Nucleus accumbens (tissue), 56 donors: Measurements from ENCODE around the gene USP24.
"Not testable (repeated sequence)": the region's sequence is repeated elsewhere in the genome, so short reads cannot be mapped to it uniquely, and the experiment has no call there.

Experiments used
- DNase-seq, 56 donors: peaks; one replicate each; lab custom pipeline; 2025; lab: John Stamatoyannopoulos, UW

The USP24 gene

DNA sequence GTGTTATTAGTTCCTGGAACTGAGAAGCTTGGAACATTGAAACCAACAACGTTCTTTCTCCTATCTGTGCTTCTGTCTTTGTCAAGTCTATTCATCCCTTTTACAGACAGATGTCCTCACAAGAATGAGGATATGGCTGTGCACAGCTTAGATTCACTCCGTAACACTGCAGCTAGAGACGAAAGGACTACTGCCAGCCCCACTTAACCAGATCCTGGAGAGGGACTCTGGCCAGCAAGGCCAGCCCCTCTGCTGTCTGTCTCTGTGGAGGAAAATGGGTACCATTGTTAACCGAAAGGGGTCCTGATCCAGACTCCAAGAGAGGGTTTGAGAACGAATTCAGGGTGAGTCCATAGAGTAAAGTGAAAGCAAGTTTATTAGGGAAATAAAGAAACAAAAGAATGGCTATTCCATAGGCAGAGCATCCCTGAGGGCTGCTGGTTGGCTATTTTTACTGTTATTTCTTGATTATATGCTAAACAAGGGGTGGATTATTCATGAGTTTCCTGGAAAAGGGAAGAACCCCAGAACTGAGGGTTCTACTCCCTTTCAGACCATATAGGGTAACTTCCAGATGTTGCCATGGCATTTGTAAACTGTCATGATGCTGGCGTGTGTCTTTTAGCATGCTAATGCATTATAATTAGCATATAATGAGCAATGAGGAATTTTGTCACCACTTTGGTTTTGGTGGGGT, 17.4 kb upstream of the USP24 start:
- DNase-seq: no peak

- DNase-seq: no peak
These were observed 16.6 kb upstream of the USP24 start for GRCh38 chr1:55231745-55232144.

DNA sequence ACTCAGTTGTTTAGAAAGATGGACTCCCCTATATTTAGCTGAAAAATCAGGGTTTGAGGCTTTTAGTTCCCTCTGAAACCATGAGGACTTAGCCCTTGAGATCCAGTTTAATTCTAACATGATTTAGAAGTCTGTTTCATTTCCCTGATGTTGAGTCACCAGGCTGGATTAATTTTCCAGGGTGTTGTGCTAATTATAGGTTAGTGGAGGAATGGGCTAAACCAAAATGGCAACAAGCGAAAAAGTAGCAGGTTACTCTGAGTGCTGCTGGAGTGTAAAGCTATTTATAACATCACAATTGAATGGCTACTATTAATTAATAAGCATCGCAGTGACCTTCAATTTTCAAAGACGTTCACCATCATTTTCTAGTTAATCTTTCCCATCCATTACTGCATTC, 15.5 kb upstream of the USP24 start:
- DNase-seq: no peak

- DNase-seq: not testable (repeated sequence)
These were observed 14.6 kb upstream of the USP24 start for GRCh38 chr1:55229726-55230125.

GRCh38 chr1:55225228-55225627, 10.1 kb upstream of the USP24 start:
- no peak for DNase-seq

GRCh38 chr1:55224729-55225128, 9.6 kb upstream of the USP24 start:
- DNase-seq: no peak

- no peak for DNase-seq
These were observed 7.0 kb upstream of the USP24 start for GRCh38 chr1:55222152-55222551.

DNA sequence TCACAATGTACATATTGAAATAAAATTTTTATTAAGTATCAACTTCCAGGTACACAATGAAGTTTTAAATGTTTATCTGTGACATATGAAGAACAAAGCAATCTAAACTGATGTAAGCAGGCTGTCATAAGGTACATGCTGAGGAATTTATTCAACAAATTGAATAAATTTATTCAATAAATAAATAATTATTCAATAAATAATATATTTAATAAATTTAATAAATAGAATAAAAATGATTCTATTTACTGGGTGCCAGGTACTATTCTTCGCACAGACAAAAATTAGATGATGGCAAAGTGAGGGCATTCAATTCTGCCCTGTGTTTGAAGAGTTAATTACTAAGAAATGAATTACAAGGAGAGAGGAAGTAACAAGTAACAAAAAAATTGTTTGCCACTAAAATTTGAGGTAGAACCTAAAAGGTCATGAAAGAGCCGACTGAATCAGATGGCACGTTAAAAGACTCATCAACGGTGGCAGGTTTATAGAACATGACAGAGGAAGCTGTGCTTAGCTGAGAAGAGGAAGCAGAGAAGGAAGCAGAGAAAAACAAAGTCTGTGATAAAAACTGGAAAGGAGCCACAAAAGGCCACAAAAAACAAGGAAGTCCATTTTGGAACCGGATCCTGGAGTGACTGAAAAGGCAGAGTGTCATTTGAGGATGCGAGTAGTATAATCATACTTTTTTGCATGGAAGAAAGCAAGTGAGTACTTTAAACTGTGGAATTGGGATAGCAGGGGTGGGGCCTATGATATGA, 2.2 kb upstream of the USP24 start:
- DNase-seq: peak in 3 of 56 donors; percentile 5 to 7 (median 7)

DNA sequence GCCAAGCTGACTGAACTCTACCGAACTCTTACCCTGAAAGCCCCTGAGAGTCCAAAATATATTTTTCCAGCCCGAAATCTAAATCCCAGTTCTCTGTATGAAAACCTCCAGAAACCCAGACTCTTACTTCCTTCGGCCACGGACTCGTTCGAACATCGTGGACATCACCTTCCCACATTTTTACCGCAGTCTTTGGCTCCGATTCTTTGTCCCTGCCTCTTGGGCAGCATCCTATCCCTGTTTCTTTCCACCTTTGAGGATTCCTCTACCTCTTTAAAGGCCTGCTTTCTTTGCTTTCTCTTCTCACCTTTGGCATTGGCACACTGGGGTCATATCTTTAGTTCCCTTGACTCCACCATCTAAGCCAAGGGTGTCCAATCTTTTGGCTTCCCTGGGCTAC, 932 bp upstream of the USP24 start:
- DNase-seq: peak in 4 of 56 donors; percentile 32 to 40 (median 37)

DNA sequence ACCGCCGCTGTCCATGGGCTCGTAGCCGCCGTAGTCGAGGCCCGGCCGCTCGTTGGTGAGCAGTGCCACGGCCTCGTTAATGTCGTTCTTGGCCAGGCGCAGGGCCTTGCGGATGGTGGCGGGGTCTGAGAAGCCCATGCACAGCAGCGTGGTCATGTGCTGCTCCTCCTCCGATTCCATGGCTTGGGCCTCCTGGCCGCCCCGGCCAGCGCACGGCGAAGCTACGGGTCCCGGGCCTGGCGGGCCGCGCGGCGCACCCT, 300 bp downstream of the USP24 start:
- peak in 39 of 56 donors; percentile 9 to 80 (median 59) for DNase-seq

DNA sequence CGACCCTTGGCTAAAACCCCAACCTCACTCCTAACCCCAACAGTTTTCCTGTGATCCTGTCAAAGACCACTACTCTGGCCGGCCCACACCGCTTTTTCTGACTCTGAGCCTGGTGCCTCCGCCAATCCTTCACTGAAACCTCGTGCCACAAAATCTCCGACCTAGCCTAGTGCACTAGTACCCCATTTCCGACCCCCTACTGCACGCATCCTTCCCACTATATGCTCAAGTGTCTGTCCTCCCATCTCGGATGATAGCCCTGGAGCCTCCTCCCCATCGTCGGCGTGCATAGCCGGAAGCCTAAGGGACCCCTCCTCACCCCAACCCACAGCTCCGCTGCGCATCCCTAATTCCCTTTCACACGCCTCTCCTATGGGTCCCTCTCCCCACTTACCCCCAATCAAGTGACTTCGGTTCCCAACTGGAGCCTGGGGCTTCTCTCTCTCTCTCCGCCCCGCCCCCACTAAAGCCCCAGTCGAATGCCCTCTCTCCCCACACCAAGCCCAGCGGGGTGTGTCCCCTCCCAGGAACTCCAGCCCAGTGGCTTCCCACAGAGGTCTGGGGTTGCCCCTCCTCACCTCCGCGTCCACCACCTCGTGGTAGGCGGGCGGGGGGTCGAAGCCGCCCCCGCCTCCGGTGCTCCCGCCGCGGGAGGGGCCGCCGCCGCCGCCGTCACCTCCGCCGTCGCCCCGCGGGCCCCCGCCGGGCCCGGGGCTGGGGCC, 791 bp downstream of the USP24 start:
- DNase-seq: peak in 42 of 56 donors; percentile 6 to 73 (median 46)

DNA sequence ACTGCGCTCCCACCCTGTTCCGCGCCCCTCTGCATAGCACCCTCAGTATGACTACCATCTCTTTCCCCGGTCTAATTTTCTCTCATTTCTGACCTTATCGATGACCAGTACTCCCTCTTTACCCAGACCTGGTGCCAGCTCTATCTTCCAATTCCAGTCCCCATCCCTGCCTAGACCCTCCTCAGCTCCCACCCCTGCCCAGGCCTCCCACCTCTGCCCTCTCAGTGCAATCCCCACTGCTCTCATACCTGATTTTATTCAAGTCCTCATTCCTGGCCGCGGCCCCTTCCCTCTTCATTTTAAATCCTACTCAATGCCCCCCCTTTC, 1.3 kb downstream of the USP24 start:
- peak in 8 of 56 donors; percentile 17 to 43 (median 30) for DNase-seq

DNA sequence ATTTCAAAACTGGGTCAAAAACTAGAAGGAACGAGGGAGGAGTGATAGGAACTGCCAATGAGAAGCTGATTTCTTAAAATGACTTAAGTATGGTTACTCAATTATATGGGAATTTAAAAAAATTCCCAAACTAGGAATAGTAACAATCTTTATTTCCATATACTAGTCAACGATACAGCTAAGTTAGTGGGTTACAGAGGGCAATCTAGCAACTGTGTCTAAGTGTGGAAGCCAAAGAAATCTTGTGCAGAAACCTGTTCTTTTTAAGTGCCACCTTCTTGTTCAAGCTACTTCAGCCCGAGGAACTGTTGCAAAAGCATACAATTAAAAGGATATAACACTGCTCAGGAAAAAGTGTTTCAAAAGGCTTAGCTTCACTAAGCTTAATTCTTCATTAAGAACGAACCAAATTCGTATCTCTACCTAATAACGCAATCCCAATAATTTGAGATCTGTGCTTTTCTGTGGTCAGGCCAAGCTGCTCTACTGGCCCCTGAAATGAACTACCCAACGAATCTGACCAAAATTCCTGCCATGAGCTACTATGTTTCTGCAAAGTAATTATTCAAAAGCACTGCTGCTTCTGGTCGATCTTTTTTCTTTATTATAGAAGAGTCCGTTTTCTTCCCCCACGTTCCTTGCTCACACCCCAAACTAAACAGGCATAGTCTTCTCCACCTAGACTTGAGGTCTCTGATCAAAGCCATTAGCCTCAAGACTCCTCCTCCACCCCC, 1.8 kb downstream of the USP24 start:
- DNase-seq: peak in 1 of 56 donors; percentile 51

DNA sequence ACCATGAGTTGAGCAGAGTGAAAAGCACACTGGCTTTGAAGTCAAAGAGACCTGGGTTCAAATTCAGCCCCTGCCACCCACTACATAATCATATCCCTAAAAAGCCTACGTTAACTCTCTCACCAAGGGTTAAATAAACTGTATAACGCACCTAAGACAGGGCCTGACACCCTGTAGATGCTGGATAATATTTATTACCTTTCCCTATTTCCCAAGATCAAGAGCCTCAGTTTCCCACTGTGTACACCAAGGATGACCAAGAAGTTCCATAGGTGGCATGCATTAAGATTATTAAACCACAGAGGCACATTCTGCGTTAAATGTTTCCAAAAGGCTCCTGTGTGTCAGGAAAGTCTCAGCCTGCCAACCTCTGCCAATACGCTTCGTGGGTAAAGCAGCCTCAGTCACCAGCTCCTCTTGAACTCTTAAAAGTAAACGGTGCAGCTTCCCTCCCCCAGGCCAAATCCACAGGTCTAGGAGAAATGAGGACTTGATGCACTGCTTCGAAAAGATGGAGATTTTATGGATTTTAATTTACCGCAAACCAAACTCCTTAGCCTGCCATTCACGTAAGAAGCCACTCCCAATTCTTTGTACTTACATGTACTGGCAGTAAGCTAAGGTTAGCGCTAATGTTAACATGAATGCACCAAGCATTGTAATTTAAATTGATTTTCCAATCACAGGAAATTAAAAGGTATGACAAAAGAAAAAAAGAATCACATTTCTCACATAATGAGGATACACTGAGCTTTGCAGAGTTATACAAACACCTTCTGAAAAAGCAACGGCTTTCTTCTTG, 2.6 kb downstream of the USP24 start:
- peak in 8 of 56 donors; percentile 2 to 21 (median 4) for DNase-seq

DNA sequence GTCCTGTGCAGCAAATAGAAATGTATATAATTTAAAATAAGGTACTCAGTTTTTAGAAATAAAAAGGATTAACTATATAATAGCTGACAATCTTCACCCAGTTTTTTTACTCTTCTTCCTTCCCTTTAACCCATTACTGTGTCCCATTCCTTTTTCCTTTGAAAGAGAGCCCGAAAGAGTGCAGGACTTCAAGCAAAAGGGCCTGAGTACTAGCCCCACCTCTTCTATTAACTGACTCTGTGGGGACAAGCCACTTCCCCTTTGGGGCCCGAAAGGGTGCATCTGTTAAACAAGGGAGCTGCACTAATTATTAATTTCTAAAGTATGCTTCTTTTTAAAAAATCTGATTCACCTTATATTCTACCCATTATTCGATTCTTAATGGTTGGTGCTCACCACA, 3.3 kb downstream of the USP24 start:
- no peak for DNase-seq

DNA sequence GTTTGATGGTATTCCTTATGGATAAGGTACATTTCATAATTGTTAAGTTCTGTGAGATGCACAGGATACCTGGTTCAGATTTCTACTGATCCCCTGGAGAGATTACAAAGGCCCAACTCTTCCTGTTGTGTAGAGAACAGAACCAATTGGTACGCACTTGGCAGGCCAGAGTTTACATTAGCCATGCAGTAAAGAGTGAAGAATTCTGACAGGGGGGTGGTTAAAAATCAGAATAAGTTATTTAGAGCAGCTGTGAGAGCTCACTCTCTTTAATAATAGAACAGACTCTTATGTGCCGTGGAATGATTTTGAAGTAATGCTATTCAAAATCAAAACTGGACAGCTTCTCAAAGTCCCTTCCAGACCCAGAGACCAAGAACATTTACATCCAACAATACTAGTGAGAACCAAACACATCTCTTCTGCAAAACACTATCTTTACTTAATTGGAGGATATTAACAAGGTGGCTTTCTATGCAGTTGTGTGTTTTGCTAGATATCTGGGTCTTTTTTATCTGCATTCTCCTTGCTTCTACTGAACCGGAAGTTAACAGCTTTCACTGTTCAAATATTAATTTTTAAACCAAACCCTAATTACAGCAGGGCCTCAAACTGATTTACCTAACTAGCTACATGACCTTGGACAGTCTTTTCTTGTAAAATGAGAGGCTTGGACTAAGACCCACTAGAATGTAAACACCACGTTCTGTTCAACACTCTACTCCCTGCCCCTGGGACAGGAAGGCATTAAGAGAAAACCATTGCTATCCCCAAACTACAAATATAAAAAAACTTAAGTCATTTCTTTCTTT, 4.0 kb downstream of the USP24 start:
- DNase-seq: no peak

DNA sequence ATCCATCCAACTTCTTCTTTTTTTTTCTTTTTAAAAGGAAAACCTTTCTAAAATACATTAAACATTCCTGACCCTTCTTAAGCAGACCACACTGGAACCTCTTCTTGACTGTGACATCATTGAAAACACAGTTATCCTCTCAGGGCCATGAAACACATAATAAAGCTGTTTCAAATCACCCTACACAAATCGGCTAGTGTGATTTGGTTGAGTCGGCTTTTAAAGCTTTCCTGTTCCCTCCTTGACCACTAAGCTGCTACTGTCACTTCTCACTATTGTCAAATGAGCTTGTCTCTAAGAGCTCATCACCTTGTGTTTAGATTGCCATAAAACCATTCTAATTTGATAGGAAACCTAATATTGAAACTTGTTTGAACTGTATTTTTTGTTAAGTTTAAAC, 5.9 kb downstream of the USP24 start:
- DNase-seq: no peak

- DNase-seq: no peak
These were observed 9.0 kb downstream of the USP24 start for GRCh38 chr1:55206210-55206609.

- DNase-seq: no peak
These were observed 10.2 kb downstream of the USP24 start for GRCh38 chr1:55204997-55205396.
